Measurements from ENCODE around the gene P2RX3.

DNA sequence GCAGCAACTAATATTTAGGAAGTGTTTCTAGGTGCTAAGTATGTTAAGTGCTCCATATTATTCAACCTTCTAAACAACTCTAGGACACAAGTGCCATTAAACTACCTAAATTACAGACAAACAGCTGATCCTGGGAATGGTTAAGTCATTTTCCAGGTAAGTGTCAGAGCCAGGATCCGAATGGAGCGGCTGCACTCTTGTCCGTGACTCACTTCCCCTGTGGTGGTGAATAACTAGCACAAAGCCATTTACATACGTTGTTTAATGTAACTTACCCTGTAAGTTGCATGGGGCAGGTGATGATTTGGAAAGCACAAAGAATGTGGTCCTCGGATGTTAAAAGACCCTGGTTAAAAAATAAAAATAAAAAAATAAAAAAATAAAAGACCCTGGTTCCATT is 61.1 kb downstream of the P2RX3 start:
- TF ChIP-seq CTCF (IDR thresholded peaks at IDR 0.05; ENCODE audit: low read length): no peak
- TF ChIP-seq EZH2 (IDR thresholded peaks at IDR 0.05; ENCODE audit: borderline replicate concordance, low read length): no peak
